H1 (cell line): ENCODE data around the gene GADD45GIP1. TPM values are rescaled to one million over a fixed set of nuclear protein-coding genes. Genes with fewer than 3 reads are reported as not detected.

Experiments used
- CTCF ChIA-PET: fragments of 300-600 bp; sonication (Branson Sonifier 250); formaldehyde crosslinking; loops from one replicate; lab custom pipeline; 2021; ENCODE audit not compliant: partially characterized antibody; lab: Charles Lee
- POLR2A ChIA-PET: fragments of 300-600 bp; sonication (Branson Sonifier 250); formaldehyde crosslinking; loops from one replicate; lab custom pipeline; 2021; ENCODE audit warnings: inconsistent platforms; ENCODE audit not compliant: partially characterized antibody; lab: Charles Lee
- DNase-seq, 2 experiments: peaks; one replicate each; pipeline versions ENCODE4 v3.0.0 to v3.0.0-alpha.2; 2010 to 2022; ENCODE audit warnings: low spot score in 2 of 2, low read depth in 1 of 2, mixed read lengths in 1 of 2
- FAIRE-seq: peaks from 2 replicates; lab custom pipeline; 2011; peaks lifted over from hg19 to GRCh38; lab: Jason Lieb, UNC
- H2AFZ ChIP-seq: 2 replicates; pipeline ENCODE4 v1.8.1; 2012; ENCODE audit warnings: low read length, inconsistent platforms
- H2AK5ac ChIP-seq: 2 replicates; pipeline ENCODE4 v1.6.1; 2013; ENCODE audit warnings: low read depth, low read length
- H2BK120ac ChIP-seq: replicated peaks from 2 replicates; pipeline ENCODE3; 2013; ENCODE audit warnings: low read depth, low read length, inconsistent platforms
- H2BK12ac ChIP-seq: 2 replicates; pipeline ENCODE4 v1.6.1; 2013; ENCODE audit warnings: low read depth, low read length
- H2BK15ac ChIP-seq: 2 replicates; pipeline ENCODE4 v1.6.1; 2013; ENCODE audit warnings: low read length
- H2BK20ac ChIP-seq: 2 replicates; pipeline ENCODE4 v1.6.1; 2013; ENCODE audit warnings: low read length
- H2BK5ac ChIP-seq: 2 replicates; pipeline ENCODE4 v1.6.1; 2013; ENCODE audit warnings: low read depth, low read length
- H3K14ac ChIP-seq: 2 replicates; pipeline ENCODE4 v1.6.1; 2013; ENCODE audit warnings: inconsistent platforms; ENCODE audit not compliant: insufficient read length
- H3K18ac ChIP-seq: 2 replicates; pipeline ENCODE4 v1.6.1; 2013; ENCODE audit warnings: low read length; ENCODE audit errors: extremely low read depth
- H3K23ac ChIP-seq: 2 replicates; pipeline ENCODE4 v1.6.1; 2013; ENCODE audit warnings: inconsistent platforms; ENCODE audit not compliant: insufficient read length
- H3K23me2 ChIP-seq: 2 replicates; pipeline ENCODE4 v1.6.1; 2013; ENCODE audit warnings: low read depth, low read length
- H3K27ac ChIP-seq: 2 replicates; pipeline ENCODE4 v1.6.1; 2011; ENCODE audit warnings: low read depth, low read length, inconsistent platforms
- H3K27me3 ChIP-seq, 4 experiments: replicated peaks in 1 of 4; 1 replicate in 1 of 4; 2 replicates in 3 of 4; pipeline versions ENCODE4 v1.6.1 to v1.8.1; 2011 to 2013; ENCODE audit warnings: low read length in 3 of 4, mild to moderate bottlenecking in 3 of 4, inconsistent platforms in 2 of 4, mixed read lengths in 2 of 4, moderate library complexity in 1 of 4; ENCODE audit not compliant: control insufficient read depth in 3 of 4, insufficient read depth in 3 of 4; ENCODE audit errors: extremely low read depth in 1 of 4
- H3K36me3 ChIP-seq, 4 experiments: 2 replicates each; pipeline versions ENCODE4 v1.6.1 to v1.8.1; 2011 to 2013; ENCODE audit warnings: mild to moderate bottlenecking in 4 of 4, low read length in 3 of 4, moderate library complexity in 2 of 4, control low read depth in 1 of 4, inconsistent platforms in 1 of 4; ENCODE audit not compliant: insufficient read depth in 4 of 4, control insufficient read depth in 2 of 4
- H3K4ac ChIP-seq: replicated peaks from 2 replicates; pipeline ENCODE3; 2013; ENCODE audit warnings: low read length, low read depth, mixed read lengths, inconsistent platforms; ENCODE audit not compliant: insufficient read length
- H3K4me1 ChIP-seq, 4 experiments: replicated peaks in 1 of 4; 1 replicate in 1 of 4; 2 replicates in 3 of 4; pipeline versions ENCODE4 v1.6.1 to v1.8.1; 2011 to 2013; ENCODE audit warnings: low read length in 3 of 4, inconsistent platforms in 2 of 4, mixed read lengths in 1 of 4; ENCODE audit not compliant: insufficient read depth in 4 of 4, control insufficient read depth in 3 of 4
- H3K4me2 ChIP-seq, 2 experiments: 2 replicates each; pipeline versions ENCODE4 v1.6.1 to v1.8.1; 2011 to 2013; ENCODE audit warnings: low read depth in 2 of 2, low read length in 2 of 2, control low read depth in 1 of 2, inconsistent platforms in 1 of 2, mild to moderate bottlenecking in 1 of 2; ENCODE audit not compliant: insufficient read depth in 1 of 2
- H3K4me3 ChIP-seq, 4 experiments: fragments of 200-600, 300-600 bp in 1 of 4; sonication (generic), shearing (Covaris generic), sonication (Bioruptor Twin) in 1 of 4; 2 replicates each; pipeline versions ENCODE4 v1.5.1 to v1.8.1; 2011 to 2016; ENCODE audit warnings: low read length in 4 of 4, low read depth in 3 of 4, control low read depth in 2 of 4, inconsistent platforms in 2 of 4, mild to moderate bottlenecking in 2 of 4, mixed read lengths in 1 of 4, moderate library complexity in 1 of 4; ENCODE audit not compliant: insufficient read depth in 2 of 4; ENCODE audit errors: extremely low read depth in 1 of 4
- H3K56ac ChIP-seq: replicated peaks from 2 replicates; pipeline ENCODE3; 2013; ENCODE audit warnings: low read depth, mild to moderate bottlenecking, mixed read lengths, low read length, inconsistent platforms; ENCODE audit not compliant: insufficient read length
- H3K79me1 ChIP-seq: 2 replicates; pipeline ENCODE4 v1.6.1; 2013; ENCODE audit warnings: low read depth, low read length, control low read depth
- H3K79me2 ChIP-seq, 2 experiments: 2 replicates each; pipeline versions ENCODE4 v1.6.1 to v1.8.1; 2012 to 2013; ENCODE audit warnings: low read length in 2 of 2, mild to moderate bottlenecking in 2 of 2, inconsistent platforms in 1 of 2; ENCODE audit not compliant: insufficient read depth in 2 of 2, control insufficient read depth in 1 of 2
- H3K9ac ChIP-seq, 4 experiments: replicated peaks in 1 of 4; 1 replicate in 1 of 4; 2 replicates in 3 of 4; pipeline versions ENCODE4 v1.6.1 to v1.8.1; 2011 to 2013; ENCODE audit warnings: low read depth in 3 of 4, low read length in 3 of 4, control low read depth in 2 of 4, mild to moderate bottlenecking in 2 of 4, moderate library complexity in 2 of 4, inconsistent platforms in 1 of 4; ENCODE audit errors: extremely low read depth in 1 of 4
- H3K9me3 ChIP-seq, 2 experiments: 2 replicates each; pipeline versions ENCODE4 v1.6.1 to v1.8.1; 2012 to 2013; ENCODE audit warnings: mild to moderate bottlenecking in 2 of 2, moderate library complexity in 2 of 2, control low read depth in 1 of 2, inconsistent platforms in 1 of 2, low read depth in 1 of 2, low read length in 1 of 2, mixed read lengths in 1 of 2; ENCODE audit not compliant: insufficient read depth in 2 of 2
- H4K20me1 ChIP-seq, 2 experiments: replicated peaks in 1 of 2; 2 replicates each; pipeline versions ENCODE3 to v1.8.1; 2011 to 2013; ENCODE audit warnings: inconsistent platforms in 2 of 2, low read length in 2 of 2, mild to moderate bottlenecking in 1 of 2; ENCODE audit not compliant: insufficient read depth in 2 of 2, control insufficient read depth in 1 of 2
- H4K5ac ChIP-seq: 2 replicates; pipeline ENCODE4 v1.6.1; 2013; ENCODE audit warnings: low read length, low read depth, mixed read lengths, inconsistent platforms; ENCODE audit not compliant: insufficient read length
- H4K8ac ChIP-seq: 2 replicates; pipeline ENCODE4 v1.8.0; 2013; ENCODE audit warnings: mild to moderate bottlenecking, moderate library complexity, low read length, inconsistent platforms; ENCODE audit not compliant: insufficient read depth; ENCODE audit errors: extremely low read depth
- H4K91ac ChIP-seq: replicated peaks from 2 replicates; pipeline ENCODE3; 2013; ENCODE audit warnings: low read length, mixed read lengths, inconsistent platforms; ENCODE audit not compliant: insufficient read length
- BACH1 ChIP-seq: IDR thresholded peaks from 2 replicates; pipeline ENCODE4 v1.6.1; 2012; ENCODE audit warnings: low read length, improper control_type of control experiment
- BCL11A ChIP-seq, 2 experiments: IDR thresholded peaks; one replicate each; pipeline ENCODE4 v1.6.1; 2011; ENCODE audit warnings: low read depth in 2 of 2, low read length in 2 of 2, mild to moderate bottlenecking in 2 of 2
- CBX5 ChIP-seq: fragments of 300-800, 300-1000 bp; sonication (generic); IDR thresholded peaks from 2 replicates; pipeline ENCODE4 v1.7.1; 2016; ENCODE audit warnings: antibody characterized with exemption, low read length, low read depth
- CHD1 ChIP-seq: IDR thresholded peaks from 2 replicates; pipeline ENCODE4 v1.6.1; 2012; ENCODE audit warnings: low read depth, low read length, improper control_type of control experiment
- CHD2 ChIP-seq: IDR thresholded peaks from 2 replicates; pipeline ENCODE4 v1.6.1; 2012; ENCODE audit warnings: low read length, improper control_type of control experiment
- KDM5A ChIP-seq: fragments of 200-600 bp; IDR thresholded peaks from 2 replicates; pipeline ENCODE4 v1.7.1; 2012; ENCODE audit warnings: mild to moderate bottlenecking, low read length, inconsistent platforms, mixed read lengths
- MAFK ChIP-seq: IDR thresholded peaks from 2 replicates; pipeline ENCODE4 v1.6.1; 2012; ENCODE audit warnings: low read depth, mild to moderate bottlenecking, improper control_type of control experiment, low read length
- POLR2A ChIP-seq, 2 experiments: IDR thresholded peaks; 1 replicate in 1 of 2; 2 replicates in 1 of 2; pipeline ENCODE4 v1.6.1; 2011; ENCODE audit warnings: low read depth in 2 of 2, low read length in 2 of 2, mild to moderate bottlenecking in 2 of 2; ENCODE audit errors: control extremely low read depth in 1 of 2
- POU5F1 ChIP-seq: IDR thresholded peaks from 2 replicates; pipeline ENCODE4 v1.6.1; 2011; ENCODE audit warnings: low read depth, mild to moderate bottlenecking, low read length, moderate library complexity
- SAP30 ChIP-seq: fragments of 300-600 bp; sonication (generic); IDR thresholded peaks from 2 replicates; pipeline ENCODE4 v1.7.1; 2012; ENCODE audit warnings: low read length, moderate library complexity, mild to moderate bottlenecking, inconsistent platforms; ENCODE audit not compliant: insufficient read depth, insufficient replicate concordance
- SIN3A ChIP-seq, 2 experiments: IDR thresholded peaks in 1 of 2; conservative IDR thresholded peaks in 1 of 2; 2 replicates each; pipeline ENCODE4 v1.6.1; 2011 to 2012; ENCODE audit warnings: low read length in 2 of 2, improper control_type of control experiment in 1 of 2, low read depth in 1 of 2, mild to moderate bottlenecking in 1 of 2
- SIX5 ChIP-seq: IDR thresholded peaks from 2 replicates; pipeline ENCODE4 v1.6.1; 2011; ENCODE audit warnings: mild to moderate bottlenecking, low read depth, low read length
- SRF ChIP-seq: IDR thresholded peaks from 2 replicates; pipeline ENCODE4 v1.6.1; 2011; ENCODE audit warnings: mild to moderate bottlenecking, low read depth, low read length, moderate library complexity
- YY1 ChIP-seq: IDR thresholded peaks from 2 replicates; pipeline ENCODE4 v1.6.1; 2011; ENCODE audit warnings: low read depth, mild to moderate bottlenecking, low read length
- WGBS, 2 experiments: shearing (Covaris generic) in 1 of 2; methylation state at CpG; one replicate each; pipeline versions ENCODE4 v1.1.6 to v1.1.7; 2013 to 2015; ENCODE audit warnings: low lambda C conversion rate in 2 of 2, mixed read lengths in 2 of 2, inconsistent platforms in 1 of 2, low coverage in 1 of 2, missing lambda C conversion rate in 1 of 2; ENCODE audit not compliant: insufficient replicate concordance in 2 of 2, insufficient coverage in 1 of 2, insufficient read length in 1 of 2; ENCODE audit errors: extremely low coverage in 1 of 2, missing lambda C conversion rate in 1 of 2; 5-methylcytosine and 5-hydroxymethylcytosine counted together
- polyA plus RNA-seq, 7 experiments: library from polyadenylated mRNA; depleted of rRNA in 3 of 7; stranded (reverse) in 5 of 7; unstranded in 2 of 7; fragments of >200 nt in 5 of 7; fragments of 200-250 nt in 2 of 7; gene quantifications; 1 replicate in 5 of 7; 2 replicates in 1 of 7; 4 replicates in 1 of 7; pipeline versions ENCODE4 v1.2.1 to v1.2.3, GENCODE V29; 2011 to 2013; ENCODE audit warnings: missing spikeins in 2 of 7, mixed read lengths in 2 of 7
- total RNA-seq: library from RNA; stranded (reverse); fragmentation: NEBNext Ultra II Directional; extraction: Animal tissue kit (Norgen Biotek cat#: 25700); gene quantifications from 2 replicates; pipeline ENCODE4 v1.2.1, GENCODE V29; 2021

The GADD45GIP1 gene
- total and polyA plus RNA-seq, 2 of the 8 experiments (the other 6 are each of a cell fraction or from before 2014, with no cell fraction given), result 42.2 to 42.6 TPM

DNA sequence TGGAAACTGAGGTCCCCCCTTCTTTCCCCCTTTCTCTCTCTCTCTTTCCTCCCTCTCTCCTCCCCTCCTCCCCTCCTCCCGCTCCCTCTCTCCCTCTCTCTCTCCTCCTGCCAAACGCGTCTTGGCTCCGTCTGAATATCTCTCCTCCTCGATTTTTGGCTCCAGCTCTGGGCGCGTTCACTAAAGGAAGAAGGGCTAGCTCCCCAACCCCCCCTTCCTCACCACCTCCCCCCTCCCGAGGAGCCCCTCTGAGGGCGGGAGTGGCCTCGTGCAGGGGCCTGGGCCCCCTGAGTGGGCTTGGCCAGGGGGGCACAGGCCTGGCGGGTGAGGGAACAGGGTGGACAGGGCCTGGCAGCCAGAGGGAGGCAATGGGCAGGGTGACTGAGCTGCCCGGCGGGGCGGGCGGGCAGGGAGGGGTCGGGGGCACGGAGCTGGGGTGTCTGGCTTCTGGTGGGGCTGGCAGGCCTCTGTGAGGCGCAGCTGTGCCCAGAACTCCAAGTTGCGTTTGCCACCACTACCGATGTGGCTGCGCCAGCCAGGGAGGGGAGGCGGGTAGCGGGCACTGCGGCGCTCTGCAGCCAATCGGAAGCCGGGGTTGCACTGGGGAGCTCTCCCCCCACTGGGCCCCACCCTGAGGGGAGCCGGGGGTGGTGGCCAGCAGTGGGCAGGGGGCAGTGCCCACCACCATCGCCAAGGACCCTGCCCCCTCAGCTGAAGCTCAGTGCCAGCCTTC lies 45.3 kb upstream of the GADD45GIP1 start:
- FAIRE-seq (no peak), DNase-seq (no peak)
- H3K79me2 ChIP-seq, result no peaks in the 10 kb centered on the region
- H3K36me3 ChIP-seq, result no peaks in the 10 kb centered on the region
- H4K8ac ChIP-seq, result no peak overlapping the region
- no peaks in the 10 kb centered on the region for H3K79me1 ChIP-seq
- H4K20me1 ChIP-seq, result peaks cover 2 to 8% of the 10 kb centered on the region in 2 experiments
- no peak overlapping the region for H2BK20ac ChIP-seq
- H3K4me3 ChIP-seq, result no peak overlapping the region
- H2BK5ac ChIP-seq, result no peak overlapping the region
- no peak overlapping the region for H4K5ac ChIP-seq
- no peak overlapping the region for H2BK12ac ChIP-seq
- peaks cover 0 to 6% (median 0%) of the 10 kb centered on the region in 4 experiments; a peak in 1 of 7 replicates for H3K4me1 ChIP-seq
- H3K18ac ChIP-seq, result no peak overlapping the region
- WGBS, 2 experiments, result 79% methylated on average over 11 of the region's 29 CpGs; no CpG with 5 or more reads in 1 of the 2 experiments
- peaks cover 16 to 94% (median 74%) of the 10 kb centered on the region in 4 experiments for H3K27me3 ChIP-seq
- no peak overlapping the region for H3K14ac ChIP-seq
- no peaks in the 10 kb centered on the region for H3K9me3 ChIP-seq
- no peak overlapping the region for H3K56ac ChIP-seq
- H4K91ac ChIP-seq, result no peak overlapping the region
- H3K9ac ChIP-seq, result no peak overlapping the region
- H2AK5ac ChIP-seq, result no peak overlapping the region
- H2AFZ ChIP-seq, result no peak overlapping the region
- H2BK120ac ChIP-seq, result no peak overlapping the region
- ChIA-PET CTCF (interaction anchor here (0.8 to 12.9 kb wide), 10 partner anchors 8 to 93 kb away, joined by 3 to 175 read pairs (median 8); no protein-coding TSS in a partner anchor), POLR2A (interaction anchor here (0.6 to 1.4 kb wide), 5 partner anchors 13 to 189 kb away, joined by 3 to 4 read pairs (median 3); partner anchors contain the start of gene GADD45GIP1)
- no peak overlapping the region for H2BK15ac ChIP-seq
- H3K23me2 ChIP-seq, result no peaks in the 10 kb centered on the region
- H3K4ac ChIP-seq, result no peak overlapping the region
- no peak overlapping the region for H3K4me2 ChIP-seq
- H3K27ac ChIP-seq, result no peak overlapping the region
- no peak overlapping the region for H3K23ac ChIP-seq
- no peak for TF ChIP-seq BACH1
- TF ChIP-seq SIX5, result no peak
- no peak for TF ChIP-seq BCL11A (IDR thresholded peaks at IDR 0.05; ENCODE audit: low read depth in 2 of 2, low read length in 2 of 2)
- TF ChIP-seq CBX5, result no peak
- TF ChIP-seq SIN3A (conservative IDR thresholded peaks at IDR 0.05 in 1 of 2, IDR thresholded peaks at IDR 0.05 in 1 of 2; ENCODE audit: low read depth in 1 of 2, low read length in 2 of 2), result no peak
- no peak for TF ChIP-seq MAFK
- TF ChIP-seq POLR2A (IDR thresholded peaks at IDR 0.05; ENCODE audit: control extremely low read depth in 1 of 2, low read depth in 2 of 2, low read length in 2 of 2), result no peak
- TF ChIP-seq POU5F1, result no peak
- no peak for TF ChIP-seq CHD1
- no peak for TF ChIP-seq CHD2
- no peak for TF ChIP-seq SRF
- no peak for TF ChIP-seq YY1
- no peak for TF ChIP-seq SAP30
- no peak for TF ChIP-seq KDM5A
